Endodermal cell (in vitro differentiated cells): ENCODE results near the gene ZNF689. TPM values are rescaled to one million over a fixed set of nuclear protein-coding genes. Genes with fewer than 3 reads are reported as not detected.

Experiments used
- DNase-seq: peaks from one replicate; pipeline ENCODE4 v3.0.0-alpha.2; 2017
- H3K27ac ChIP-seq: 2 replicates; pipeline ENCODE4 v1.5.1; 2013; ENCODE audit warnings: mild to moderate bottlenecking, low read depth, low read length, moderate library complexity
- H3K27me3 ChIP-seq: 2 replicates; pipeline ENCODE4 v1.6.1; 2013; ENCODE audit warnings: mild to moderate bottlenecking, low read length, moderate library complexity; ENCODE audit not compliant: insufficient read depth, control insufficient read depth, poor library complexity, severe bottlenecking
- H3K36me3 ChIP-seq: 2 replicates; pipeline ENCODE4 v1.7.0; 2013; ENCODE audit warnings: mild to moderate bottlenecking, low read length, moderate library complexity; ENCODE audit not compliant: control insufficient read depth, insufficient read depth
- H3K4me1 ChIP-seq: one replicate; pipeline ENCODE4 v1.7.0; 2013; ENCODE audit warnings: low read length; ENCODE audit not compliant: control insufficient read depth, insufficient read depth
- H3K4me3 ChIP-seq: 2 replicates; pipeline ENCODE4 v1.5.1; 2013; ENCODE audit warnings: mild to moderate bottlenecking, low read length, moderate library complexity
- H3K9ac ChIP-seq: 2 replicates; pipeline ENCODE4 v1.6.1; 2013; ENCODE audit warnings: mild to moderate bottlenecking, low read length, moderate library complexity; ENCODE audit not compliant: poor library complexity, severe bottlenecking; ENCODE audit errors: extremely low read depth
- H3K9me3 ChIP-seq: 2 replicates; pipeline ENCODE4 v1.6.1; 2013; ENCODE audit warnings: mild to moderate bottlenecking, low read length, moderate library complexity; ENCODE audit not compliant: control insufficient read depth
- H3K27ac Mint-ChIP-seq: 2 replicates; pipeline ENCODE4 v1.8.0; 2020; ENCODE audit warnings: mixed read lengths
- H3K27me3 Mint-ChIP-seq: 2 replicates; pipeline ENCODE4 v1.8.0; 2021; ENCODE audit warnings: mild to moderate bottlenecking, mixed read lengths; ENCODE audit not compliant: insufficient read depth
- H3K36me3 Mint-ChIP-seq: 2 replicates; pipeline ENCODE4 v1.8.0; 2020; ENCODE audit warnings: low read depth, mixed read lengths
- H3K4me1 Mint-ChIP-seq: 2 replicates; pipeline ENCODE4 v1.8.0; 2020; ENCODE audit warnings: mixed read lengths
- H3K4me3 Mint-ChIP-seq: 2 replicates; pipeline ENCODE4 v1.8.0; 2020; ENCODE audit warnings: mild to moderate bottlenecking, moderate library complexity, mixed read lengths
- H3K9me3 Mint-ChIP-seq: 2 replicates; pipeline ENCODE4 v1.8.0; 2020; ENCODE audit warnings: mild to moderate bottlenecking, mixed read lengths
- CTCF ChIP-seq: fragments of 200-600 bp; sonication (generic); conservative IDR thresholded peaks from 2 replicates; pipeline ENCODE4 v1.5.0; 2021; ENCODE audit warnings: antibody characterized with exemption, mild to moderate bottlenecking
- WGBS, 2 experiments: methylation state at CpG; one replicate each; pipeline versions ENCODE4 v1.1.5 to v1.1.7; 2013; ENCODE audit warnings: missing lambda C conversion rate in 2 of 2, mixed read lengths in 1 of 2; ENCODE audit not compliant: insufficient coverage in 1 of 2, insufficient read length in 1 of 2; 5-methylcytosine and 5-hydroxymethylcytosine counted together
- total RNA-seq, 2 donors: library from RNA; stranded (reverse); fragmentation: NEBNext Ultra II Directional in 1 of 2; extraction: Animal tissue kit (Norgen Biotek cat#: 25700) in 1 of 2; gene quantifications; 2 replicates in 1 of 2; 3 replicates in 1 of 2; pipeline ENCODE4 v1.2.1, GENCODE V29; 2021

The ZNF689 gene
- total RNA-seq, 2 donors from 2014 or later: 13.0 to 15.8 TPM

GRCh38 chr16:30655815-30656347 is 45.7 kb upstream of the ZNF689 start:
- Mint-ChIP-seq H3K27me3 (peaks cover 17% of the 10 kb centered on the region), H3K9me3 (no peaks in the 10 kb centered on the region), H3K27ac (no peak overlapping the region), H3K4me3 (no peak overlapping the region), H3K36me3 (peaks cover 25% of the 10 kb centered on the region), H3K4me1 (peaks cover 18% of the 10 kb centered on the region)
- H3K4me3 ChIP-seq: no peak overlapping the region
- WGBS, 2 experiments: 93 to 96% methylated on average over 10 to 12 of the region's 12 CpGs
- TF ChIP-seq CTCF: no peak
- H3K9ac ChIP-seq: no peak overlapping the region
- no peak for DNase-seq
- H3K9me3 ChIP-seq: no peaks in the 10 kb centered on the region
- no peaks in the 10 kb centered on the region for H3K27me3 ChIP-seq
- no peak overlapping the region for H3K27ac ChIP-seq
- H3K4me1 ChIP-seq: peaks cover 6% of the 10 kb centered on the region
- peaks cover 25% of the 10 kb centered on the region for H3K36me3 ChIP-seq

- Histone ChIP-seq H3K27me3 (no peaks in the 10 kb centered on the region), H3K9me3 (no peaks in the 10 kb centered on the region), H3K4me1 (no peaks in the 10 kb centered on the region), H3K9ac (no peak overlapping the region), H3K27ac (no peak overlapping the region), H3K36me3 (peaks cover 20% of the 10 kb centered on the region), H3K4me3 (no peak overlapping the region)
- peaks cover 13% of the 10 kb centered on the region for H3K4me1 Mint-ChIP-seq
- no peak for DNase-seq
- peaks cover 20% of the 10 kb centered on the region for H3K36me3 Mint-ChIP-seq
- peaks cover 14% of the 10 kb centered on the region for H3K27me3 Mint-ChIP-seq
- 95 to 96% methylated on average over 4 to 18 of the region's 18 CpGs for whole genome bisulfite sequencing, 2 experiments
- no peaks in the 10 kb centered on the region for H3K9me3 Mint-ChIP-seq
- H3K27ac Mint-ChIP-seq: no peak overlapping the region
- TF ChIP-seq CTCF: no peak
- no peak overlapping the region for H3K4me3 Mint-ChIP-seq
Observed at GRCh38 chr16:30654856-30655255, 44.7 kb upstream of the ZNF689 start.

GRCh38 chr16:30652718-30653117 is 42.5 kb upstream of the ZNF689 start:
- DNase-seq: no peak
- Mint-ChIP-seq H3K36me3 (peaks cover 20% of the 10 kb centered on the region), H3K9me3 (no peaks in the 10 kb centered on the region), H3K27me3 (peaks cover 26% of the 10 kb centered on the region), H3K4me3 (peak overlapping the region; percentile 88), H3K27ac (no peak overlapping the region), H3K4me1 (peaks cover 13% of the 10 kb centered on the region)
- 96 to 97% methylated on average over 13 to 18 of the region's 18 CpGs for WGBS, 2 experiments
- H3K27me3 ChIP-seq: no peaks in the 10 kb centered on the region
- no peak overlapping the region for H3K27ac ChIP-seq
- H3K4me3 ChIP-seq: peak overlapping the region; percentile 85
- H3K36me3 ChIP-seq: peaks cover 20% of the 10 kb centered on the region
- H3K4me1 ChIP-seq: no peaks in the 10 kb centered on the region
- H3K9ac ChIP-seq: no peak overlapping the region
- no peak for TF ChIP-seq CTCF
- H3K9me3 ChIP-seq: no peaks in the 10 kb centered on the region
